KG1 (cell line): ENCODE measurements around the gene ABCC10.
"Not testable (repeated sequence)": the region's sequence is repeated elsewhere in the genome, so short reads cannot be mapped to it uniquely, and the experiment has no call there.

Experiments used
- DNase-seq: peaks from one replicate; lab custom pipeline; 2025; lab: John Stamatoyannopoulos, UW

The ABCC10 gene

GRCh38 chr6:43408259-43408658, 19.1 kb upstream of the ABCC10 start:
- DNase-seq = no peak

GRCh38 chr6:43410776-43411175, 16.6 kb upstream of the ABCC10 start:
- DNase-seq = not testable (repeated sequence)

- DNase-seq = no peak
Measured at GRCh38 chr6:43412541-43412940, 14.8 kb upstream of the ABCC10 start.

- DNase-seq = no peak
Measured at GRCh38 chr6:43413002-43413401, 14.3 kb upstream of the ABCC10 start.

- not testable (repeated sequence) for DNase-seq
Measured at GRCh38 chr6:43415275-43415674, 12.1 kb upstream of the ABCC10 start.

GRCh38 chr6:43416935-43417334, 10.4 kb upstream of the ABCC10 start:
- no peak for DNase-seq

- DNase-seq = no peak
Measured at GRCh38 chr6:43420012-43420709, 7.2 kb upstream of the ABCC10 start.

- no peak for DNase-seq
Measured at GRCh38 chr6:43421831-43422230, 5.5 kb upstream of the ABCC10 start.

- not testable (repeated sequence) for DNase-seq
Measured at GRCh38 chr6:43425083-43425482, 2.3 kb upstream of the ABCC10 start.

GRCh38 chr6:43426928-43427405, 374 bp upstream of the ABCC10 start:
- DNase-seq = no peak

- DNase-seq = no peak
Measured at GRCh38 chr6:43428112-43428570, 800 bp downstream of the ABCC10 start.

- no peak for DNase-seq
Measured at GRCh38 chr6:43428874-43429273, 1.5 kb downstream of the ABCC10 start.

GRCh38 chr6:43432009-43432945, 4.9 kb downstream of the ABCC10 start:
- no peak for DNase-seq

GRCh38 chr6:43433148-43433547, 5.8 kb downstream of the ABCC10 start:
- no peak for DNase-seq

GRCh38 chr6:43434001-43434840, 6.9 kb downstream of the ABCC10 start:
- no peak for DNase-seq

GRCh38 chr6:43434943-43435342, 7.6 kb downstream of the ABCC10 start:
- no peak for DNase-seq

GRCh38 chr6:43435682-43436437, 8.5 kb downstream of the ABCC10 start:
- no peak for DNase-seq

GRCh38 chr6:43436577-43437282, 9.4 kb downstream of the ABCC10 start:
- no peak for DNase-seq

- DNase-seq = no peak
Measured at GRCh38 chr6:43437700-43438099, 10.4 kb downstream of the ABCC10 start.

GRCh38 chr6:43442935-43443334, 15.6 kb downstream of the ABCC10 start:
- no peak for DNase-seq

- no peak for DNase-seq
Measured at GRCh38 chr6:43444036-43444435, 16.7 kb downstream of the ABCC10 start.
